Keratinocyte (primary cell): ENCODE results near the gene UNC79. TPM values are rescaled to one million over a fixed set of nuclear protein-coding genes. Genes with fewer than 3 reads are reported as not detected.

Experiments used
- DNase-seq: peaks from one replicate; pipeline ENCODE4 v3.0.0-alpha.2; 2011; ENCODE audit warnings: low read depth, missing footprints, low spot score
- FAIRE-seq: peaks from 2 replicates; lab custom pipeline; 2011; peaks lifted over from hg19 to GRCh38; lab: Jason Lieb, UNC
- H2AFZ ChIP-seq: 2 replicates; pipeline ENCODE4 v1.6.0; 2012; ENCODE audit warnings: low read length, control low read depth, inconsistent platforms; ENCODE audit not compliant: control insufficient read depth
- H3K27ac ChIP-seq: 2 replicates; pipeline ENCODE4 v1.5.1; 2011; ENCODE audit warnings: low read length; ENCODE audit not compliant: control insufficient read depth, insufficient read depth
- H3K27me3 ChIP-seq: 3 replicates; pipeline ENCODE4 v1.6.0; 2011; ENCODE audit warnings: low read length; ENCODE audit not compliant: control insufficient read depth, insufficient read depth; ENCODE audit errors: extremely low read depth
- H3K36me3 ChIP-seq, 2 experiments: 2 replicates in 1 of 2; 3 replicates in 1 of 2; pipeline ENCODE4 v1.5.1; 2011; ENCODE audit warnings: low read length in 2 of 2, mild to moderate bottlenecking in 1 of 2; ENCODE audit not compliant: control insufficient read depth in 2 of 2, insufficient read depth in 2 of 2; ENCODE audit errors: extremely low read depth in 1 of 2
- H3K4me1 ChIP-seq: 3 replicates; pipeline ENCODE4 v1.5.1; 2011; ENCODE audit warnings: low read length; ENCODE audit not compliant: control insufficient read depth, insufficient read depth; ENCODE audit errors: extremely low read depth
- H3K4me2 ChIP-seq: 3 replicates; pipeline ENCODE4 v1.6.0; 2011; ENCODE audit warnings: low read depth, low read length; ENCODE audit not compliant: control insufficient read depth, insufficient read depth; ENCODE audit errors: extremely low read depth
- H3K4me3 ChIP-seq, 3 experiments: fragments of 200-600 bp in 1 of 3; sonication (generic) in 1 of 3; 2 replicates in 2 of 3; 3 replicates in 1 of 3; pipeline ENCODE4 v1.5.1; 2011 to 2016; ENCODE audit warnings: low read length in 3 of 3, mild to moderate bottlenecking in 3 of 3, control low read depth in 2 of 3, inconsistent platforms in 1 of 3, low read depth in 1 of 3, mixed read lengths in 1 of 3, mixed run types in 1 of 3, moderate library complexity in 1 of 3; ENCODE audit not compliant: control insufficient read depth in 2 of 3, insufficient read depth in 2 of 3; ENCODE audit errors: extremely low read depth in 1 of 3
- H3K79me2 ChIP-seq: 2 replicates; pipeline ENCODE4 v1.6.0; 2012; ENCODE audit warnings: low read length; ENCODE audit not compliant: control insufficient read depth, insufficient read depth
- H3K9ac ChIP-seq: 3 replicates; pipeline ENCODE4 v1.6.0; 2011; ENCODE audit warnings: low read length; ENCODE audit not compliant: control insufficient read depth, insufficient read depth; ENCODE audit errors: extremely low read depth
- H3K9me1 ChIP-seq: 3 replicates; pipeline ENCODE4 v1.6.0; 2011; ENCODE audit warnings: low read length; ENCODE audit not compliant: control insufficient read depth, insufficient read depth; ENCODE audit errors: extremely low read depth
- H3K9me3 ChIP-seq: 2 replicates; pipeline ENCODE4 v1.5.1; 2012; ENCODE audit warnings: low read depth, low read length; ENCODE audit not compliant: control insufficient read depth
- H4K20me1 ChIP-seq: 3 replicates; pipeline ENCODE4 v1.6.0; 2011; ENCODE audit warnings: low read length; ENCODE audit not compliant: control insufficient read depth, insufficient read depth; ENCODE audit errors: extremely low read depth
- CTCF ChIP-seq, 3 experiments: IDR thresholded peaks in 1 of 3; conservative IDR thresholded peaks in 1 of 3; optimal IDR thresholded peaks in 1 of 3; 2 replicates in 2 of 3; 3 replicates in 1 of 3; pipeline versions ENCODE3 to v1.5.1; 2011; ENCODE audit warnings: low read length in 3 of 3, mild to moderate bottlenecking in 3 of 3, moderate library complexity in 2 of 3, control low read depth in 1 of 3, inconsistent platforms in 1 of 3; ENCODE audit not compliant: insufficient read depth in 2 of 3; ENCODE audit errors: extremely low read depth in 1 of 3
- EZH2 ChIP-seq: IDR thresholded peaks from one replicate; pipeline ENCODE4 v1.6.1; 2012; ENCODE audit warnings: inconsistent platforms, mild to moderate bottlenecking, low read length, moderate library complexity
- dilution Hi-C: fragments of 300-500 bp; cut with MboI; formaldehyde crosslinking; loops from one replicate; pipeline ENCODE4 v1.7.0; 2020; ENCODE audit warnings: low sequenced_read_pairs; ENCODE audit not compliant: extremely low pct_ligation_motif_present
- polyA plus RNA-seq, 5 experiments: library from polyadenylated mRNA; depleted of rRNA in 3 of 5; stranded (reverse) in 3 of 5; stranded (forward) in 1 of 5; unstranded in 1 of 5; fragments of >200 nt; gene quantifications; 1 replicate in 1 of 5; 2 replicates in 3 of 5; 3 replicates in 1 of 5; pipeline versions ENCODE4 v1.2.1 to v1.2.3, GENCODE V29; 2011 to 2012; ENCODE audit warnings: missing spikeins in 2 of 5, low read depth in 1 of 5, low replicate concordance in 1 of 5

Gene UNC79
- polyA plus RNA-seq, 1 donor (not counting 4 experiments of a cell fraction or from before 2014, with no cell fraction given) = 0.01 TPM

GRCh38 chr14:93496856-93497741 is 66.4 kb downstream of the UNC79 start:
- H2AFZ ChIP-seq = no peak overlapping the region

GRCh38 chr14:93510056-93510455 is 79.3 kb downstream of the UNC79 start:
- no peak overlapping the region for H3K4me3 ChIP-seq
- no peaks in the 10 kb centered on the region for H3K9me3 ChIP-seq
- H3K27me3 ChIP-seq = no peaks in the 10 kb centered on the region
- H4K20me1 ChIP-seq = no peaks in the 10 kb centered on the region
- dilution Hi-C loops = no loop called here
- TF ChIP-seq EZH2 (no peak), CTCF (optimal IDR thresholded peaks at IDR 0.05 in 1 of 3, IDR thresholded peaks at IDR 0.05 in 1 of 3, conservative IDR thresholded peaks at IDR 0.05 in 1 of 3; ENCODE audit: extremely low read depth in 1 of 3, insufficient read depth in 2 of 3, low read length in 3 of 3) (no peak)
- DNase-seq (no peak), FAIRE-seq (no peak)
- H2AFZ ChIP-seq = no peak overlapping the region
- H3K9me1 ChIP-seq = no peaks in the 10 kb centered on the region
- no peaks in the 10 kb centered on the region for H3K36me3 ChIP-seq
- H3K79me2 ChIP-seq = no peaks in the 10 kb centered on the region
- H3K4me1 ChIP-seq = no peaks in the 10 kb centered on the region
- H3K4me2 ChIP-seq = no peak overlapping the region
- no peak overlapping the region for H3K9ac ChIP-seq
- no peak overlapping the region for H3K27ac ChIP-seq

More at GRCh38 chr14:93496856-93497741, 66.4 kb downstream of the UNC79 start:
- DNase-seq (no peak), FAIRE-seq (no peak)
- Histone ChIP-seq H3K9me1 (no peaks in the 10 kb centered on the region), H3K9me3 (no peaks in the 10 kb centered on the region), H3K27ac (no peak overlapping the region), H3K9ac (no peak overlapping the region), H3K36me3 (no peaks in the 10 kb centered on the region), H3K27me3 (no peaks in the 10 kb centered on the region), H3K4me3 (no peak overlapping the region), H4K20me1 (no peaks in the 10 kb centered on the region), H3K79me2 (no peaks in the 10 kb centered on the region), H3K4me2 (no peak overlapping the region), H3K4me1 (no peaks in the 10 kb centered on the region)
- TF ChIP-seq CTCF (optimal IDR thresholded peaks at IDR 0.05 in 1 of 3, IDR thresholded peaks at IDR 0.05 in 1 of 3, conservative IDR thresholded peaks at IDR 0.05 in 1 of 3; ENCODE audit: extremely low read depth in 1 of 3, insufficient read depth in 2 of 3, low read length in 3 of 3) (no peak), EZH2 (no peak)
- dilution Hi-C loops = no loop called here
